PC-9 (cell line): ENCODE measurements around the gene HES3.

Experiments
- CTCF ChIP-seq: fragments of 200-600 bp; sonication (generic); conservative IDR thresholded peaks from 2 replicates; pipeline ENCODE4 v1.6.1; 2017; ENCODE audit warnings: mixed run types, antibody characterized with exemption, mild to moderate bottlenecking, moderate library complexity
- EZH2 ChIP-seq: fragments of 200-600 bp; sonication (generic); IDR thresholded peaks from 2 replicates; pipeline ENCODE4 v1.8.0; 2017; ENCODE audit warnings: antibody characterized with exemption, low read depth

GRCh38 chr1:6260961-6261614 is 17.1 kb downstream of the HES3 start, which contains the start of gene GPR153:
- TF ChIP-seq CTCF (no peak), EZH2 (no peak)
